GM12874 (cell line): ENCODE data around the gene AGA.

Experiments used
- CTCF ChIP-seq: IDR thresholded peaks from 2 replicates; pipeline ENCODE4 v1.5.1; 2011; ENCODE audit warnings: low read depth, mild to moderate bottlenecking, control low read depth, low read length, moderate library complexity; ENCODE audit not compliant: insufficient read depth

Gene AGA

GRCh38 chr4:177461606-177462005, 19.4 kb upstream of the AGA start:
- TF ChIP-seq CTCF = no peak

GRCh38 chr4:177460460-177460859, 18.2 kb upstream of the AGA start:
- TF ChIP-seq CTCF = no peak

GRCh38 chr4:177455561-177455970, 13.3 kb upstream of the AGA start:
- no peak for TF ChIP-seq CTCF

GRCh38 chr4:177453116-177453515, 10.9 kb upstream of the AGA start:
- TF ChIP-seq CTCF = no peak

DNA sequence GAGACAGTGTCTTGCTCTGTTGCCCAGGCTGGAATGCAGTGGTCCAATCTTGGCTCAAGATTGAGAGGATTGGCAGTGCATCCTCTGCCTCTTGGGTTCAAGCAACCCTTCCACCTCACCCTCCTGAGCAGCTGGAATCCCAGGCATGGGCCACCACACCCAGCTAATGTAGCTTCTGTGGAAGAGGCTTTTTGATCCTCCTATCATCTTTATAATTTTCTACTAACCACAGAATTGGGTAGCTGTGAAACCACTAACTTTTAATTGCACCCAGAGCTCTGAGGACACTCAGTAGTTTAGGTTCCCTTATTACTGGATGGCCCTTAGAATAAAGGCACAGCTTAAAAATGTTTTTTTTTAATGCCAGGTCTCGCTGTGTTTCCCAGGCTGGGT, 8.9 kb upstream of the AGA start:
- no peak for TF ChIP-seq CTCF

DNA sequence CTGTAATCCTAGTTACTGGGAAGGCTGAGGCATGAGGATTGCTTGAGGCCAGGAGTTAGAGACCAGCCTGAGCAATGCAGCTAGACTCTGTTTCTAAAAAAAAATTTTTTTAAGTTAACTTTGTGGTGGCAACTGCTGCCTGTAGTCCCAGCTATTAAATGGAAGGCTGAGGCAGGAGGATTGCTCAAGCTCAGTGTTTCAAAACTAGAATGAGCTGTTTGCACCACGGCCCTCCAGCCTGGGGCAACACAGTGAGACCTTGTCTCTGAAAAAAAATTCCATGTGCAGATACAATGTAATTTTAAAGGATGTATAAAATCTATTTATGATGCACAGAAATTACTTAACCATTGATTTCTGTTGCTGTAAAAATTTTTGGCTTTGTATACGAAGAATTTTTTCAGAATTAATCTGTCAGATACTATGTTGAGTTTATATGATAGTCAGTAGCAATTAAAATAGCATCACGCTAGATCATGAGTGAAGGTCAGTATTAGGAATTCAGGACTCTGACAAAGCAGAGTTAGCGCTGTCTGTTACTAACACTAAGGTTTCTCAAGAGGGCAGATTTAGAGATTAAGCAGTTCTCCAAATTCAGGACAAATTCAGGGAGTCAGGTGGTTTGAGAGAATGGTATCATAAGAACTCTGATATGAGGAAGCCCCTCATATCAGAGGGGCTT, 8.3 kb upstream of the AGA start:
- no peak for TF ChIP-seq CTCF

DNA sequence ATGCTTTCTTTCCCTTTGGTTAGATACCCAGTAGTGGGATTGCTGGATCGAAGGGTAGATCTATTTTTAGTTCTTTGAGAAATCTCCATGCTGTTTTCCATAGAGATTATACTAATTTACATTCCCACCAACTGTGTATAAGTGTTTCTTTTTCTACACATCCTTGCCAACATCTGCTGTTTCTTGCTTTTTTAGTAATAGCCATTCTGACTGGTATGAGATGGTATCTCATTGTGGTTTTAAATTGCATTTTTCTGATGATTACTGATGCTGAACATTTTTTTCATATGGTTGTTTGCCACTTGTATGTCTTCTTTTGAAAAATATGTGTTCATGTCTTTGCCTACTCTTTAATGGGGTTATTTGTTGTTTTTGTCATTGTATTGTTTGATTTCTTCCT, 6.6 kb upstream of the AGA start:
- no peak for TF ChIP-seq CTCF

DNA sequence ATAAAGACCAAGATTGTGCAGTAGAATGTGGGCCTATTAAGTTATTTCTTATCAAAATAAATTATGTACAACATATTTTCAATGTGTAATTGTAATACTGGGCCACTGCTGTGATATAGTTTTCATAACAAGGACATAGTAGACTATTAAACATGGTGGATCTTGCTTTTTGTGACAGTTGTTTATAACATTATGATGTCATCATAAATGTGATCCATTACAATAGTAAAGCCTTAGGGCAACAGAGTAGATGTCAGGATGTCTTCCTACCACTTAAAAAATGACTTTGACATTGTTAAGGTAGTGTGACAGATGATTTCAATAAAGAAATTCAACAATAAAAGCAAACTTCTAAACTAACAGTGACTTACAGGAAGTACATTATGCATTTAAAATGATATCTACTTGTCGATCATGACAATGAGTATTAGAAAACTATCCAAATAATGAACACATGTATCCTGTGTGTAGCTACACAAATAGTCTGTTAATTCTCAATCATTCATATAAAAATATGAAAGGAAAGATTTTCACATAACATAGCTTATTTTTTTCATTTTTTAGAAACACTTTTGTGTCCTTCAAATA, 5.3 kb upstream of the AGA start:
- TF ChIP-seq CTCF = no peak
